Esophagus (tissue), 2 donors: ENCODE data around the gene ZDHHC17. TPM values are rescaled to one million over a fixed set of nuclear protein-coding genes. Genes with fewer than 3 reads are reported as not detected.

ENCODE experiments used
- H3K27ac ChIP-seq, 2 donors: one replicate each; pipeline ENCODE4 v1.5.1; 2013; ENCODE audit warnings: low read depth in 2 of 2, mild to moderate bottlenecking in 2 of 2, inconsistent platforms in 1 of 2, low read length in 1 of 2, moderate library complexity in 1 of 2
- H3K27me3 ChIP-seq, 2 donors: one replicate each; pipeline ENCODE4 v1.6.1; 2013; ENCODE audit warnings: low read length in 2 of 2, control low read depth in 1 of 2, mild to moderate bottlenecking in 1 of 2; ENCODE audit not compliant: insufficient read depth in 2 of 2, control insufficient read depth in 1 of 2
- H3K36me3 ChIP-seq, 2 donors: one replicate each; pipeline ENCODE4 v1.6.1; 2013; ENCODE audit warnings: low read length in 1 of 2; ENCODE audit not compliant: control insufficient read depth in 2 of 2, insufficient read depth in 2 of 2
- H3K4me1 ChIP-seq, 2 donors: one replicate each; pipeline ENCODE4 v1.6.1; 2013; ENCODE audit warnings: low read length in 1 of 2; ENCODE audit not compliant: control insufficient read depth in 2 of 2, insufficient read depth in 2 of 2
- H3K4me3 ChIP-seq, 2 donors: one replicate each; pipeline ENCODE4 v1.5.1; 2013; ENCODE audit warnings: low read length in 2 of 2, mild to moderate bottlenecking in 2 of 2, low read depth in 1 of 2, moderate library complexity in 1 of 2
- H3K9me3 ChIP-seq, 2 donors: one replicate each; pipeline ENCODE4 v1.6.1; 2013; ENCODE audit warnings: mild to moderate bottlenecking in 2 of 2, low read depth in 1 of 2, low read length in 1 of 2, moderate library complexity in 1 of 2; ENCODE audit not compliant: control insufficient read depth in 2 of 2, insufficient read depth in 1 of 2
- WGBS, 2 donors: extraction: QIAGEN DNeasy Blood & Tissue Kit; methylation state at CpG; one replicate each; pipeline ENCODE4 v1.1.7; 2013; 5-methylcytosine and 5-hydroxymethylcytosine counted together
- polyA plus RNA-seq, 2 donors: library from polyadenylated mRNA; stranded (reverse); fragments of 200-250 nt; gene quantifications; one replicate each; pipeline ENCODE4 v1.2.3, GENCODE V29; 2013
- donor health status: healthy with polysubstance abuse.
- donor health status: Bipolar disorder and iron deficiency.

ZDHHC17 gene
- polyA plus RNA-seq, 2 donors = 5.3 to 6.6 TPM

DNA sequence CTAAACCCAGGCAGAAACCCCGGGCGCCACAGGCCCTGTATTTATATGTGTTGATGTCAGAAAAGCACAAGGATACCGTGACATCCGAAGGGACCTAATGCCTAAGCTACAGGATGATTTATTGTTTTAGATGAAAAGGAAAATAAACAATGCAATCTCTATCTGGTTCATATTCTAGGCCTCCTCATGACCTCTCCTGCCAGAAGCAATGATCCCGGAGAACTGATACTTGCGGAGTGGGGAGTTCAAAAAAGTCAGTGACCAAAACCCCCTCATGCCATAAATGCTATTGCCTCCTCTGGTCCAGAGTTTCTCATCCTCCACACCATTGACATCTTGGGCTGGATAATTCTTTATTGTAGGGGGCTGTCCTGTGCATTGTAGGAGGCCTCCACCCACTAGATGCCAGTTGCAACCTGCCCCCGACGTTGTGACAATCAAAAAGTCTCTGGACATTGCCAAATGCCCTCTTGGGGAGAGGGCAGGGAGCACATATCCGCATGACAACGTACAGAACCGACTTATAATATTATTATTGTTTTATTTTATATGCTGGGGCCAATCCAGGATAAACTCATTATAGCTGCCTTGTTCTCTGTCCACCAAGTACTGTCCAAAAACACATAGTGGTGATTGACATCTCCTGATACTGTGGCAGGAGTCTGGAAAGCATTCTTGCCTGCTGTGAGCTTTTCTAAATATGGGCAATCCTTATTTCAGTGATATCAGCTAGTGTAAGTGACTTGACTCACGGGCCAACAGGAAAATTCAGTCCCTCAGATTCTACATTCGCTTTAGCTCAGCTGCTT is 116.0 kb downstream of the ZDHHC17 start:
- H3K27ac ChIP-seq = peak overlapping the region; percentile 66 to 94
- no peaks in the 10 kb centered on the region for H3K36me3 ChIP-seq
- no peaks in the 10 kb centered on the region for H3K27me3 ChIP-seq
- H3K4me1 ChIP-seq = peaks cover 2 to 4% of the 10 kb centered on the region in 2 donors
- H3K4me3 ChIP-seq = peak overlapping the region in 1 of 2 donors; percentile 71
- H3K9me3 ChIP-seq = peaks cover 0 to 5% of the 10 kb centered on the region in 2 donors
- WGBS, 2 donors = 42 to 45% methylated on average over 13 of the region's 13 CpGs

DNA sequence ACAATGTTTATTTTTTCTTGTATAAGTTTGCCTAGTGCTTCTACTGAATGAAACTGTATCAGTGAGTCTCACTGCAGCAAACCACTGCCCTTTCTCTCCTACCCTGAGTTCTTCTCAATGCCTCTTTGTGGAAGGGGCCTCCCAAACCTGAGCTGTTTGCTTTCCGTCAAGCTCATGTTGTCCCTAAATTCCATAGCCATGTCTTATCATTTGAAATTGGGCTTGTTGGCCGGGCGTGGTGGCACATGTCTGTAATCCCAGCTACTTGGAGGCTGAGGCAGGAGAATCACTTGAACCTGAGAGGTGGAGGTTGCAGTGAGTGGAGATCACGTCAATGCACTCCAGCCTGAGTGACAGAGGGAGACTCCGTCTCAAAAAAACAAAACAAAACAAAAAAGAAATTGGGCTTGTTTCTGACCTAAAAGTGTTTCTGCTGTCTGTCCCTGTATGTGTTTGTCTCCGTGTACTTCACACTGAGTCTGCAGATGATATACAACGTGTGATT is 116.7 kb downstream of the ZDHHC17 start:
- WGBS, 2 donors = 86 to 94% methylated on average over 7 of the region's 7 CpGs
- peaks cover 2 to 4% of the 10 kb centered on the region in 2 donors for H3K4me1 ChIP-seq

DNA sequence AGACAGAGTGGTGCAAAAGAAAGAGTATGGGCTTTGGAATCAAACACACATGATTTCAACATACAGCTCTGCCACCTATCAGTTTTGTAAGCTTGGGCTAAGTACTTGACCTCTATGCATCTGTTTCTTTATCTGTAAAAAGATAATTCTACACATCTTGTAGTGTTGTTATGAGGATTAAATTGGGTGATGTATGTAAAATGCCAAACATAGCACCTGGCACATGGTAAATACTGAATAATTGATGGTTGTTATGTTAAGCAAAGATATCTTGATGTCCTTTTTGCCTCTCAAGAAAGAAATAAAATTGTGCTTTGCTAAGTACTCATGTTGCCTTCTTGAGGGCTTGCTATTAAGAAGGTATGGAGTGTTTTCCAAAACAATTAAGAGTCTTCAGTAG is 117.2 kb downstream of the ZDHHC17 start:
- Histone ChIP-seq H3K27ac (no peak overlapping the region), H3K4me3 (no peak overlapping the region), H3K9me3 (peaks cover 0 to 5% of the 10 kb centered on the region in 2 donors), H3K36me3 (no peaks in the 10 kb centered on the region), H3K27me3 (no peaks in the 10 kb centered on the region), H3K4me1 (peaks cover 2 to 4% of the 10 kb centered on the region in 2 donors)

More for the DNA sequence above, 116.7 kb downstream of the ZDHHC17 start:
- peaks cover 0 to 5% of the 10 kb centered on the region in 2 donors for H3K9me3 ChIP-seq
- H3K36me3 ChIP-seq = no peaks in the 10 kb centered on the region
- no peak overlapping the region for H3K27ac ChIP-seq
- no peak overlapping the region for H3K4me3 ChIP-seq
- H3K27me3 ChIP-seq = no peaks in the 10 kb centered on the region

DNA sequence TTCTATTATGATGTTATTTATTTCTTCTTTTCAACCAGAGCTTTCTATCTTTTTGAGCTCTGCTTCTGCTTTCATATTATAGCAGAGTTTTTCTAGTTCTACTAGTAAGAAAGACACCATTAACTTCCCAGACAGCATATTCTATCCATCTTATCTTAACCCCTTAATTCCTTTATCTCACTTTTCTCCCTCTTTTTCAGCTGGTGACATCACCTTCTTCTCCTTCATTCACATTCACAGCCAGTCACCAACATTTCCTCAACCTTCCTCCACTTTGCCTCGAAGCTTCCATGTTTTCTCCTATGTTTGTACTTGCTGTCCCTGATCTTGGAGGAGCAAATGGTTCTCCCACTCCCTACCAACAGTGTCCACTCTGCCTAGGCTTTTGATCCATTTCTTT is 118.5 kb downstream of the ZDHHC17 start:
- Histone ChIP-seq H3K36me3 (no peaks in the 10 kb centered on the region), H3K9me3 (peaks cover 0 to 5% of the 10 kb centered on the region in 2 donors), H3K4me3 (no peak overlapping the region), H3K27ac (no peak overlapping the region), H3K27me3 (no peaks in the 10 kb centered on the region), H3K4me1 (peaks cover 0 to 2% of the 10 kb centered on the region in 2 donors)
- WGBS, 2 donors = 74 to 87% methylated on average over 1 of the region's 1 CpG

- 74 to 75% methylated on average over 6 of the region's 6 CpGs for WGBS, 2 donors
- H3K27me3 ChIP-seq = no peaks in the 10 kb centered on the region
- H3K27ac ChIP-seq = no peak overlapping the region
- H3K36me3 ChIP-seq = no peaks in the 10 kb centered on the region
- peaks cover 0 to 2% of the 10 kb centered on the region in 2 donors for H3K4me1 ChIP-seq
- H3K9me3 ChIP-seq = peaks cover 0 to 5% of the 10 kb centered on the region in 2 donors
- H3K4me3 ChIP-seq = no peak overlapping the region
These were observed 119.2 kb downstream of the ZDHHC17 start for GRCh38 chr12:76883151-76883550.

GRCh38 chr12:76883811-76884210 is 119.9 kb downstream of the ZDHHC17 start:
- no peaks in the 10 kb centered on the region for H3K4me1 ChIP-seq
- 32 to 43% methylated on average over 2 of the region's 2 CpGs for WGBS, 2 donors

GRCh38 chr12:76888775-76889174 is 124.9 kb downstream of the ZDHHC17 start:
- 94 to 95% methylated on average over 1 of the region's 1 CpG for WGBS, 2 donors
- Histone ChIP-seq H3K27me3 (no peaks in the 10 kb centered on the region), H3K4me1 (no peaks in the 10 kb centered on the region), H3K27ac (no peak overlapping the region), H3K9me3 (peaks cover 0 to 1% of the 10 kb centered on the region in 2 donors), H3K4me3 (no peak overlapping the region), H3K36me3 (no peaks in the 10 kb centered on the region)

More at GRCh38 chr12:76883811-76884210, 119.9 kb downstream of the ZDHHC17 start:
- no peak overlapping the region for H3K4me3 ChIP-seq
- no peaks in the 10 kb centered on the region for H3K36me3 ChIP-seq
- H3K27ac ChIP-seq = no peak overlapping the region
- peaks cover 0 to 5% of the 10 kb centered on the region in 2 donors for H3K9me3 ChIP-seq
- H3K27me3 ChIP-seq = no peaks in the 10 kb centered on the region

DNA sequence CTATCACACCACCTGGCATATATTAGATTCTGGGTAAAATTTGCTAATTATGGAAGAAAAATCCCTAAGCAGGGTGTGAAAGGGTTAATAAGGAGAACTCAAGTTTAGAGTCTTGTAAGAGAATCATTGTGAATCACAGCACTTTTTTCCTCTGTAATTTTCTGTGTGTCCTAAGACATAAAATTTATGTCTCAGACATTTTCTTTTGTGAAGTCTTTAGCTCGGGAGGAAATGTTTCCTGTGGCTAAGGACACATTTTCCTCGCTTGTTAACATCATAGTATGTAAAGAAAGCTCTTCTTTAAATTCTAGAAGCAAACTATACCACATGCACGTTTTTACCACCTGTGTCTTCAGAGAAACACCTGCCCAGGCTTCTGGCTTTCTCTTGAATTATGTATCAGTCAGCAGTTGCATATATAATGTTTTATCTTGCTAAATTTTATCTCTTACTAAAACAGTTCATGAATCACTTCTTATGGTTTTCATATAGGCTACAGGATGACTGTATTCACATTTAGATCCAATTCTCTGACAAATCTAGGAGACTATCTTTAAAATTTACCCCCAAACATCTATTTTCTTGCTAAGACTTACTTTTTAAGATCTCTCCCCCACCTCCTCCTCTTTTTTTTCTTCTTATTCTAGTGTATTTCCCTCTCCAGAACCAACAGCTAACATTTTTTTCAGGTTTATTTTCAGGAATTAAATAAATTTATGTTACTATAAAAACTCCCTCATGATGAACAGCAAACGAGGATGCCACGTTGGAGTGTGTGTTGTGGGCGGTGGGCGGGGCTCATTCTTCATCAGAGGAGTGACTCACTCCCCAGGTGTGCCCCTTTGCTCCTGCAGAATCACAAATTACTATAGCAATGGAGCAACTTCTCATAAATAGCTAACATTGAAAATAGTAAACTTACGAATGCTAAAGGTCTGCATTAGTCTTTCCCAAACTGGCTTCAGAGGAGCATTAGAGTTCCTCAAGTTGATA is 126.5 kb downstream of the ZDHHC17 start:
- WGBS, 2 donors = 41 to 45% methylated on average over 8 of the region's 8 CpGs
- no peaks in the 10 kb centered on the region for H3K9me3 ChIP-seq
- no peak overlapping the region for H3K4me3 ChIP-seq
- H3K4me1 ChIP-seq = no peaks in the 10 kb centered on the region
- no peaks in the 10 kb centered on the region for H3K36me3 ChIP-seq
- H3K27ac ChIP-seq = no peak overlapping the region
- H3K27me3 ChIP-seq = no peaks in the 10 kb centered on the region

DNA sequence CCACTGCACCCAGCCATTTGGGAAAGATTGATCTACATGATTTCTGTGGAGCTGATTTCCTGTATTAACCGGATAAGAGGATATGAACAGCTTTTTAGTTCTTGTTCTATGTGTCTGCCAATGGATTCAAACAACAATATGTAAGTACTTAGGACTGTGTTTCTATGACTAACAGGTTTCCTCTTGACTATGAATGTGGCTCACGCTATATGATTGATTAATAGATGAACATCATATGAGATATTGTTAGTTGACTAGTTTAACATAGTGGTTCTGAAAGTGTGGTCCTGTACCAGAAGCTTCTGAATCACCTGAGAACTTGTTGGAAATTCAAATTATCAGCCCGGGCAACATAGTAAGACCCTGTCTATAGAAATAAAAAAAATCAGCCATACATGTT is 127.7 kb downstream of the ZDHHC17 start:
- Histone ChIP-seq H3K36me3 (no peaks in the 10 kb centered on the region), H3K4me3 (no peak overlapping the region), H3K4me1 (peaks cover 0 to 4% of the 10 kb centered on the region in 2 donors), H3K27me3 (no peaks in the 10 kb centered on the region), H3K27ac (no peak overlapping the region), H3K9me3 (no peaks in the 10 kb centered on the region)
- 78 to 83% methylated on average over 3 of the region's 3 CpGs for WGBS, 2 donors
